GM19455 (cell line): ENCODE data around the gene LIMS1.
"Not testable (repeated sequence)": the region's sequence is repeated elsewhere in the genome, so short reads cannot be mapped to it uniquely, and the experiment has no call there.

ENCODE experiments used
- ATAC-seq: cut with Tn5 transposase; IDR thresholded peaks from one replicate; pipeline ENCODE4 v1.9.1; 2021; ENCODE audit not compliant: unreplicated experiment

The LIMS1 gene

DNA sequence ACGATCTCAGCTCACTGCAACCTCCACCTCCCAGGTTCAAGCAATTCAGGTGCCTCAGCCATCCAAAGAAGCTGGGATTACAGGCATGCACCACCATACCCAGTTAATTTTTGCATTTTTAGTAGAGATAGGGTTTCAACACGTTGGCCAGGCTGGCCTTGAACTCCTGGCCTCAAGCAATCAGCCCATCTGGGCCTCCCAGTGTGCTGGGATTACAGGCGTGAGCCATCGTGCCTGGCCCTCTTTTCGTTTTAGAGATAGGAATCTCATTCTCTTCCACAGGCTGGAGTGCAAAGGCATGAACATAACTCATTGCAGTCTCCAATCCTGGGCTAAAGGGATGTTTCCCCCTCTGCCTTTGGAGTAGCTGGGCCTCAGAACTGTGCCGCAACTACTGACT lies 182.7 kb downstream of the LIMS1 start:
- not testable (repeated sequence) for ATAC-seq

DNA sequence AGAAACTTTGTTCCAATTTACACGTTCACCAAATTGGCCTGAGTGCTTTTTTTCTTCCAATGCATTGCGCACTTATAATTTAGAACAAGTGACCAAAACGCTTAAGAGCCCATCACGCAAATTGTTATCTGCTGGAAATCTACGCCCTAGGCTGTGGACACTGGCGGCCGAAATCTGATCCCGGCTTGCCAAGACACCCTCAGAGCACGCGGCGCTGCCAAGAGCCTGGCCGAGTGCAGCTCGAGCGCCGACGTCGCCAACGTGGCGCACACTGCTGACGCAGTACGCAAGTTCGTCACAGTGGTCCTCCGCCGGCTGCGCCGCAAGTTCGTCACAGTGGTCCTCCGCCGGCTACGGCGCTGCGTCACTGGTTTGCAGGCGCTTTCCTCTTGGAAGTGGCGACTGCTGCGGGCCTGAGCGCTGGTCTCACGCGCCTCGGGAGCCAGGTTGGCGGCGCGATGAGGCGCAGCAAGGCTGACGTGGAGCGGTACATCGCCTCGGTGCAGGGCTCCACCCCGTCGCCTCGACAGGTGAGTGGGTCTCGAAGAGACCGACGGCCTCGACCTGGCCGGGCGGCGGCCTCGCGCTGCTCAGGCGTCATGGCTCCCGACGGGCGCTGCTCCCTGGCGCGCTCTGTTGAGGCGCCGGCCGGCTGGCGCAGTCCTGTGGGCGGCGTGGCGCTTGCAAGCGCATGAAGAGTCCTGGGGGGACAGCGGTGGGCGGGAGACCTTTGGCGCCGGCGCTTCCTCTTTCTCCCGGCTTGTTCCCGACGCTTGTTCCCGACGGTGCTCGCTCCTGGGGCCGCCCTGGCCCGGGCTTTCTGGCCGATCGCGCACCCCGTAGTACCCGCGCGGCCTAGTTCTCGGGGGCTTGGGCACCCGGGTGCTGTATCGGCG lies 185.1 kb downstream of the LIMS1 start, which contains the start of gene RANBP2:
TSS of gene RANBP2 (plus strand) at position 334 of the 896 bp plus-strand sequence. CDS start at position 459, 125 bp downstream.
- peak; percentile 99 for ATAC-seq

DNA sequence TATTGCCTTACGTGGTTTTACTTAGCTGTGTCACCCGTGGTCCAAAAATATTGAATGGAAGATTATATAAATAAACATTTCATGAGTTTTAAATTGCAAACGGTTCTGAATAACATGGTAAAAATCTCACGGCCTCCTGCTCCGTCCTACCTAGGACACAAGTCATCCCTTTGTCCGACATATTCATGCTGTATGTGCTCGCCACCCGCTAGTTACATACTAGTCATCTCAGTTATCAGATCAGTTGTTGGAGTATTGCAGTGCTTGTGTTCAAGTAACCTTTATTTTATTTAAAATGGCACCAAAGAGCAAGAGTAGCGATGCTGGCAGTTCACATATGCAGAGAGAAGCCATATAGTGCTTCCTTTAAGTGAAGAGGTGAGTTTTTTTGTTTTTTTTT lies 191.8 kb downstream of the LIMS1 start:
- ATAC-seq, result not testable (repeated sequence)

DNA sequence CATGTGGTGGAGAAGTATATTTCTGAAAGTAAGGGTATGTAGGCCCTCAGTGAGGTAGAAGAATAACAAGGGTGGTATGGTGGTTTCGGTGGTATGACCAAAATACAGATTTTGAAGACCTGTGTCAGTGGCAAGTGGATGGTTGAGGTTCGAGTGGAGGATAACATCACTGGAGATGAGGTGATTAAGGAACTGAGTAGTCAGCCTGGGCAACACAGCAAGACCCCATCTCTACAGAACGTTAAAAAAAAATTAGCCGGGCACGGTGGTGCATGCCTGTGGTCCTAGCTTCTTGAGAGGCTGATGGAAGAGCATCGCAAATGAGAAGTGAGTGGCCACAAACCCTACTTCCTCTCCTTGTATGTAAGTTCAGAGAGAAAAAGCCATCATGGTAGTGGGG lies 200.4 kb downstream of the LIMS1 start:
- not testable (repeated sequence) for ATAC-seq
